ENCODE measurements around the gene SIDT2. TPM values are rescaled to one million over a fixed set of nuclear protein-coding genes. Genes with fewer than 3 reads are reported as not detected.

The SIDT2 gene
- total RNA-seq, 1 experiment from 2014 or later, result 9.8 TPM

- no peak for DNase-seq (ENCODE audit: low read depth, low spot score)
- in situ Hi-C loops (cut with HindIII; ENCODE audit: low pct_unique_long_range_greater_than_20kb, low sequenced_read_pairs), result no loop called here
Measured at GRCh38 chr11:117183724-117184349, 5.3 kb downstream of the SIDT2 start.

DNA sequence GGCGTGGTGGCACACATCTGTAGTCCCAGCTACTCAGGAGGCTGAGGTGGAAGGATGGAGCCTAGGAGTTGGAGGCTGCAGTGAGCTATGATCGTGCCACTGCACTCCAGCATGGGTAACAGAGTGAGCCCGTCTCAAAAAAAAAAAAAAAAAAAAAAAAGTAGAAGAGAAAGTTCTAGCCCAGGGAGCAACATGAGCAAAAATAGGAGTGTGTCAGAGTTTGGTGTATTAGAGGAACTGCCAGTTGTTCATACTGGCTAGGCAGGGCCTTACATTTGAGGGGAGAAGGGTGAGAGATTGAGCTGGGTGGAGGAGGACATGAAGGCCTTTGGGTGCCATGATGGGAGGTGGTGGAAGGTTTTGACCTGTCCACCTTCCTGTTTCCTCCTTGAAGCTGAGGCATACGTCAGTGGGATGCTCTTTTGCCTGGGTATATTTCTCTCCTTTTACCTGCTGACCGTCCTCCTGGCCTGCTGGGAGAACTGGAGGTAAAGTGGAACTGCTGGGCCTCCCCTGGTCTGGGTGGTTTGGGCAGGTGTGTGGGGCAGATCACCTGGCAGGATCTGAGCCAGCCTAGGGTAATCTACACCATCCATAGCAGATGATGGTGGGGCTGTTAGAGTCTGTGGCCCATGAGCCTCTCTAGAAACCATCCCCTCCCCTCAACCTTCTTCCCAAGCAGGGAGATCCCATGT lies 7.3 kb downstream of the SIDT2 start:
- no peak for DNase-seq (ENCODE audit: low read depth, low spot score)
- in situ Hi-C loops (cut with HindIII; ENCODE audit: low pct_unique_long_range_greater_than_20kb, low sequenced_read_pairs), result no loop called here

GRCh38 chr11:117186431-117186761 lies 7.9 kb downstream of the SIDT2 start:
- DNase-seq (ENCODE audit: low read depth, low spot score), result no peak
- in situ Hi-C loops (cut with HindIII; ENCODE audit: low pct_unique_long_range_greater_than_20kb, low sequenced_read_pairs), result no loop called here

DNA sequence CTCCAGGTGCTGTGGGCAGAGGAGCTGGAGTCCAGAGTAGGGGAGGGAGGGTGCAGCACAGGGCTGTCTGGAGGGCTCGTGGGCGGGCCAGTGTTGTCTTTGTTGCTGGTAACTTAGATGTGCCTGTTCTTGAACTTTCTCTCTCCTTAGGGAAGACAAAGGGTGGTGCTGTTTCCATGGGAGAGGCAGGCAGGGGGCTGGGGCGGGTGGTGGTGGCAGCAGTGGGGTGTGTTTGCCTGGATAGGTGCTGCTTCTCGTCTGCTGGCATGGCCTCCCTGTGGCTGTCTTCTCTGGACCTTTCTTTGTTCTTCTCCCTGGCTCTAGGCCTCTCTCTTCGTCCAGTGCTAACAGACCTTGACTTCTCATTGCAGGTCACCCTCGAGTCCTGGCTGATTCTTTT lies 8.5 kb downstream of the SIDT2 start:
- no peak for DNase-seq (ENCODE audit: low read depth, low spot score)
- in situ Hi-C loops (cut with HindIII; ENCODE audit: low pct_unique_long_range_greater_than_20kb, low sequenced_read_pairs), result no loop called here

GRCh38 chr11:117187428-117187798 lies 8.9 kb downstream of the SIDT2 start:
- no peak for DNase-seq (ENCODE audit: low read depth, low spot score)
- in situ Hi-C loops (cut with HindIII; ENCODE audit: low pct_unique_long_range_greater_than_20kb, low sequenced_read_pairs), result no loop called here

DNA sequence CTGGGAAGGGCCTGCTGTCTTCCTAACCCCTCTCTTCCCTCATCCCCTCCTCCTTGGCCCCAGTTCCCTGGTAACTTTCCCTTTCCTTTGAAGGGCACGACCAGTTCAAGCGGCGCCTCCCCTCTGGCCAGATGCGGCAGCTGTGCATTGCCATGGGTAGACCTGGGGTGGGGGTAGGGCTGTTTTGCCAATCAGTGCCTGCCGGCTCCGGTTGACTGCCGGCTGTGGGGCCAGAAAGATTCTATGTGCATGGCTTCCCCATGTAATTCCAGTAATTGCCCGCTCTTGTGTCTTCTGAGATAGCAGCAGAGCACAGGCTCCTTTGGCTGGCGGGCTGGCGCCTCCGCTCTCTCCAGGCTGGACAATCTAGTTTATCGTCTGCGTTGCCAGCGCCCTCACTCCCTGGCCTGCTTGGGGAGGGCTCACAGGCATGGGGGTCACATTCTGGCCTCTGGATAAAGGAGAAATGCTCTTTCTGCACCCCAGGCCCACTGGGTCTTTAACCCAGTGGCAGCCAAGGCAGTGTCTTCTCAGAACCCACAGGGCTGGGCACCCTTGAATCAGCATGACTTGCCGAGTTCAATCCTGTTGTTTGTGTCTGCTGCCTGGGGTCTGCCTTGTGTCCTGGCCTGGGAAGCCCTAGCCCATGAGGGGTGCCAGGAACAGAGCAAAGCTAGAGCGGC lies 9.4 kb downstream of the SIDT2 start:
- in situ Hi-C loops (cut with HindIII; ENCODE audit: low pct_unique_long_range_greater_than_20kb, low sequenced_read_pairs), result no loop called here
- DNase-seq (ENCODE audit: low read depth, low spot score), result no peak

- in situ Hi-C loops (cut with HindIII; ENCODE audit: low pct_unique_long_range_greater_than_20kb, low sequenced_read_pairs), result no loop called here
- no peak for DNase-seq (ENCODE audit: low read depth, low spot score)
Measured at GRCh38 chr11:117188620-117189081, 10.1 kb downstream of the SIDT2 start.

DNA sequence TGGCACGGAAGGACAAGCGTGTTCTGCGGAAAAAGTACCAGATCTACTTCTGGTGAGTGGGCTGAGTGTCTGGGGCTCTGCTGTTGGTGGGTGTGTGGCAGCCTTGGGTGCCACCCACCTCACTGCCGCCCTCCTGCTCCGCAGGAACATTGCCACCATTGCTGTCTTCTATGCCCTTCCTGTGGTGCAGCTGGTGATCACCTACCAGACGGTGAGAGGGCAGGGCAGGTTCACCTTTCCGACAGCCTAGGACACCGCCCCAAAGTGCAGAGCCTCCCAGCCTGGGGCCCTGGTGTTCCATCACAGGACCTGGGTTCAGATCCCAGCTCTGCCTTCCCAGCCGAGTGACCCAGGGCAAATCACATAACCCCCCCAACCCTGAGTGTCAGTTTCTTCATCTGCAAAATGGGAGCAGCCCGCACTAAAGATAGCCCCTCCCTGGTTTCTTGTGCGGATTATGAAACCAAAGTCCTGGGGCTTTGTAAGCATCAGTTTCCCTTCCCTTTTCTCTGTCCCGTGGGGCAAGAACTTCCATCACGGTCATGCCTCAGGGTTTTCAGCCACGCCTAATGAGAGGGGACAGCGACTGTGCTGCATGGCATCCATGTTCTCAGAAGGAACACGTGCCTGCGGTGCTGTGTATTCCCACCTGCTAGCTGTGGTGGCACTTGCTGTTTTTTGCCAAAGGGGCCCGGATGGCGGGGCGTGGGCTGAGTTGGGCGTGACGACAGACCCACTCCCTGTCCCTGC lies 10.8 kb downstream of the SIDT2 start:
- DNase-seq (ENCODE audit: low read depth, low spot score), result no peak
- in situ Hi-C loops (cut with HindIII; ENCODE audit: low pct_unique_long_range_greater_than_20kb, low sequenced_read_pairs), result no loop called here

DNA sequence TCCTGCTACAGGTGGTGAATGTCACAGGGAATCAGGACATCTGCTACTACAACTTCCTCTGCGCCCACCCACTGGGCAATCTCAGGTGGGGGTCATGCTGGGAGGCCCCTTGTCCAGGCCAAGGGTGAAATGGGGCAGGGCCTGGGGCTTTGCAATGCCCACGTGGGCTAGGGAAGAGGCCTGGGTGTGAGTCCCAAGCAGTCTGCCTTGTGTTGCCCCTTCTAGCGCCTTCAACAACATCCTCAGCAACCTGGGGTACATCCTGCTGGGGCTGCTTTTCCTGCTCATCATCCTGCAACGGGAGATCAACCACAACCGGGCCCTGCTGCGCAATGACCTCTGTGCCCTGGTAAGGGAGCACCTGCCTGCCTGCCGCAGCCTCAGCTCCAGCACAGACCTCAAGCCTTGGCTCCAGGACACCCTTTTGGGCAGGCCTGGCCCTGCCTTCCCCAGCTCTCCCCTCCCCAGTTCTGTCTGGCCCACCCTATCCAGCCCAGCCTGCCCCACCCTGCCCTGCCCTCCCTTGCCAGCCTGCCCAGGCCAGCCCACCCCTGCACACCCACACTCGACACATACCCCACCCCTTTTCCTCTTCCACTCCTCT lies 11.5 kb downstream of the SIDT2 start:
- DNase-seq (ENCODE audit: low read depth, low spot score), result no peak
- in situ Hi-C loops (cut with HindIII; ENCODE audit: low pct_unique_long_range_greater_than_20kb, low sequenced_read_pairs), result no loop called here

- in situ Hi-C loops (cut with HindIII; ENCODE audit: low pct_unique_long_range_greater_than_20kb, low sequenced_read_pairs), result no loop called here
- DNase-seq (ENCODE audit: low read depth, low spot score), result no peak
Measured at GRCh38 chr11:117191680-117192400, 13.3 kb downstream of the SIDT2 start.

DNA sequence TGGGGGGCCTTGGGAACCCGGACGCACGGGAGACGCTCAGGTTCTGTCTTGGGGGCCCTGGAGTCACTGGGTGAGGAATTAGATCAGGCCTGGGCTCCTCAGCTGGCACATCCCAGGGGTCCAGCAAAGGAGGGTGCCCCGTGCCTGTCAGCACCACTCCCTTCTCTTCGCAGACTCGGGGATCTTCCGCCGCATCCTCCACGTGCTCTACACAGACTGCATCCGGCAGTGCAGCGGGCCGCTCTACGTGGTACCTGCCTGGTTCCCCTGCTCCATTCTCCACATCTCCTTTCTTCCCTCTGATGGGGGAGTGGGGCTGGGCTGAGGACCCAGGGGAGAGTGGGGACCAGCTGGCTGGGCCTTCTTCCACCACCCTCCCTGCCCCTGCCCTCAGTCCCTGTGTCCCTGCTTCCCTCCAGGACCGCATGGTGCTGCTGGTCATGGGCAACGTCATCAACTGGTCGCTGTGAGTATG lies 13.9 kb downstream of the SIDT2 start:
- DNase-seq (ENCODE audit: low read depth, low spot score), result no peak
- in situ Hi-C loops (cut with HindIII; ENCODE audit: low pct_unique_long_range_greater_than_20kb, low sequenced_read_pairs), result no loop called here

DNA sequence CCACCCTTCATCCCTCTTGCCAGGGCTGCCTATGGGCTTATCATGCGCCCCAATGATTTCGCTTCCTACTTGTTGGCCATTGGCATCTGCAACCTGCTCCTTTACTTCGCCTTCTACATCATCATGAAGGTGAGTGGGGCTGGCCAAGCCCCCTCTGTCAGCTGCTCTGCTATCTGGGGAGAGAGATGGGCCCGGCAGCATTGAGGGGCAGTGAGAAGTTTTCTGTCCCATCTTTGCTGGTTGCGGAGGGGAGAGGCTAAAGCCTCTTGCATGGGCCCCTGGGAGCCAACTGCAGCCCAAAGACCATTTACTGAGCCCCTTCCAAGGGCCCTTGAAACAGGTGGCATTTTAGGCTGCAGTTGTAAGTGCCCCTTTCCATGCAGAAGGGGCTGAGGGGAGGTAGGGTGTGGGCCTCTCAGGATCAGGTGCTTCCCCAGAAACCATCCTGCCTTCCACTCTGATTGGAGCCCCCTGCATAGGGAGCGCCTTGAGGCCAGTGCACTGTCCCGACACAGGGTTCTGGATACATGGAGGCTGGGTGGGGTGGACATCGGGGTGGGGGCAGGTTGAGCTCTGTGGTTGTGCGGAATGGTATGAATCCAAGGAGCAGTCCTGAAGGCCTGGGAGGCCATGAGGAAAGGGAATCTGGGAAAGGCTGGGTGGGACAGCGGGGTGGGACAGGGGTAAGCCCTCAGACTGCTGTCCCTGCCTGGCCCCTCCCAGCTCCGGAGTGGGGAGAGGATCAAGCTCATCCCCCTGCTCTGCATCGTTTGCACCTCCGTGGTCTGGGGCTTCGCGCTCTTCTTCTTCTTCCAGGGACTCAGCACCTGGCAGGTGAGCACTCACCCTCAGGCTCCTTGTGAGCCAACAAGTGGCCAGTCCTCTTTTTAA lies 14.8 kb downstream of the SIDT2 start:
- in situ Hi-C loops (cut with HindIII; ENCODE audit: low pct_unique_long_range_greater_than_20kb, low sequenced_read_pairs), result no loop called here
- no peak for DNase-seq (ENCODE audit: low read depth, low spot score)

- no peak for DNase-seq (ENCODE audit: low read depth, low spot score)
- in situ Hi-C loops (cut with HindIII; ENCODE audit: low pct_unique_long_range_greater_than_20kb, low sequenced_read_pairs), result no loop called here
Measured at GRCh38 chr11:117194267-117194666, 15.7 kb downstream of the SIDT2 start.

DNA sequence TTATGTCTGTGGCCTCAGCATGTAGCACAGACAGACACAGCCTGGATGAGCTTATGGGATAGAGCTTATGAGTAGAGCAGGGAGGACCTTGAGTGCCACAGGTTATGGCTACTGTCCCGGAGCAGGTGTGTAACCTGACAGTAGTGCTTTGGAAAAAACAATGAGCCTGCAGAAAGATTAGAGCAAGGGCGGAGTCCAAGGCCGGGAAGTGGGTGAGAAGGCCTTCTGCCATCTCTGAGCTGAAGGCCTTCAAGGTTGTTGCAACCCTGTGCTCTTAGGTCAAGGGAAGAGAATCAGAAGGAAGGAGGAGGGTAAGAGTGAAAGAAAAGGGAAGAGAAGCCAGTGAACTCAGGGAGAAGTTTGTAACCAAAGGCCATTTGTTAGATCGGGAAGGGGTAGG lies 16.7 kb downstream of the SIDT2 start:
- in situ Hi-C loops (cut with HindIII; ENCODE audit: low pct_unique_long_range_greater_than_20kb, low sequenced_read_pairs), result no loop called here
- no peak for DNase-seq (ENCODE audit: low read depth, low spot score)

DNA sequence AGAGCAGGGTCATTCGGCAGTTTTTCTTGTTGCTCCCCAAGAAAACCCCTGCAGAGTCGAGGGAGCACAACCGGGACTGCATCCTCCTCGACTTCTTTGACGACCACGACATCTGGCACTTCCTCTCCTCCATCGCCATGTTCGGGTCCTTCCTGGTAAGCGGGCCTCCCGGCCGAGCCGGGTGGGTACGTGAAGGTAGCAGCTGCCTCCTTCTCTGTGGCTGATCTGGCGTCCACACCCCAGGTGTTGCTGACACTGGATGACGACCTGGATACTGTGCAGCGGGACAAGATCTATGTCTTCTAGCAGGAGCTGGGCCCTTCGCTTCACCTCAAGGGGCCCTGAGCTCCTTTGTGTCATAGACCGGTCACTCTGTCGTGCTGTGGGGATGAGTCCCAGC lies 17.2 kb downstream of the SIDT2 start:
- no peak for DNase-seq (ENCODE audit: low read depth, low spot score)
- in situ Hi-C loops (cut with HindIII; ENCODE audit: low pct_unique_long_range_greater_than_20kb, low sequenced_read_pairs), result no loop called here

GRCh38 chr11:117197006-117197405 lies 18.5 kb downstream of the SIDT2 start:
- no peak for DNase-seq (ENCODE audit: low read depth, low spot score)
- in situ Hi-C loops (cut with HindIII; ENCODE audit: low pct_unique_long_range_greater_than_20kb, low sequenced_read_pairs), result no loop called here
